Measurements from ENCODE around the gene B3GNT3. TPM values are rescaled to one million over a fixed set of nuclear protein-coding genes. Genes with fewer than 3 reads are reported as not detected.

B3GNT3 gene
- total and polyA plus RNA-seq, 2 of the 13 experiments (the other 11 are each of a cell fraction or from before 2014, with no cell fraction given) = 0.86 to 4.0 TPM

DNA sequence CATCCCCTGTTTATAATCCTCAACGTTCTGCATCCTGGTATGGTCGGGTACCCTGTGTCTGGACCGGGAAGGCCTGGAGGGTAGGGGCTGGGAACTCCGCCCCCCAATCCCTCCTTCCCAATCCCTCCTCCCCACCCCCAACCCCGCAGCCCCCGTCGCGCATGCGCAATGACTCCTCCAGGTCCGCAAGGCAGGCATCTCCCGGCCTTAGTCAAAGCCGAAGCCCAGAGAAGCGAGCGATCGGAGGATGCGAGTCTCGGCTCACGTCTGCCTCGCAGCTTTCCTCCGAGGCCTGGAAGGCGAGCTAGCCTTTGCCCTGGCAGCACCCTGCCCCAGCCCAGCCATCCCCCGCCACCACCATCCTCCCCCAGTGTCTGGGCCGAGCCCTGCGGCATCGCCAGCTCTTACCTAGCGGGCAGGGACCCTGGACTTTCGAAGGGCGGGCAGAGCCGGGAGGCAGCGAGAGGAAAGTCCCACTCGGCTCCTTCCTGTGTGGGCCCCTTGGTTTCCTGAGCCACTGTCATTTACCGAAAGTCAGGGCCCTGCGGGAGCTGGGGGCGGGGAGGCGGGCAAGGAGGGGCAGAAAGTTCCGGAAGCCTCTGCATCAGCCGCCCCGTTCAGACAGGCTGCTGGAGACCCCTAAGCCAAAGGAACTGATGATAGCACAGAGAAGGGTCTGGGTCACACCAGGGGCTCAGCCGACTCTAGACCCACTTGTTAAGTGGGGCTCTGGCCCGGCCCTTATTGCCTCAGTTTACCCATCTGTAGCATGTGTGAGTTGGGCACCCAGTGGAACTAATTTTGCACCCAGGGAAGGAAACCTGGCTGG lies 52.8 kb downstream of the B3GNT3 start, which contains the start of gene JAK3 (continued):
- TF ChIP-seq, protein P1, sequence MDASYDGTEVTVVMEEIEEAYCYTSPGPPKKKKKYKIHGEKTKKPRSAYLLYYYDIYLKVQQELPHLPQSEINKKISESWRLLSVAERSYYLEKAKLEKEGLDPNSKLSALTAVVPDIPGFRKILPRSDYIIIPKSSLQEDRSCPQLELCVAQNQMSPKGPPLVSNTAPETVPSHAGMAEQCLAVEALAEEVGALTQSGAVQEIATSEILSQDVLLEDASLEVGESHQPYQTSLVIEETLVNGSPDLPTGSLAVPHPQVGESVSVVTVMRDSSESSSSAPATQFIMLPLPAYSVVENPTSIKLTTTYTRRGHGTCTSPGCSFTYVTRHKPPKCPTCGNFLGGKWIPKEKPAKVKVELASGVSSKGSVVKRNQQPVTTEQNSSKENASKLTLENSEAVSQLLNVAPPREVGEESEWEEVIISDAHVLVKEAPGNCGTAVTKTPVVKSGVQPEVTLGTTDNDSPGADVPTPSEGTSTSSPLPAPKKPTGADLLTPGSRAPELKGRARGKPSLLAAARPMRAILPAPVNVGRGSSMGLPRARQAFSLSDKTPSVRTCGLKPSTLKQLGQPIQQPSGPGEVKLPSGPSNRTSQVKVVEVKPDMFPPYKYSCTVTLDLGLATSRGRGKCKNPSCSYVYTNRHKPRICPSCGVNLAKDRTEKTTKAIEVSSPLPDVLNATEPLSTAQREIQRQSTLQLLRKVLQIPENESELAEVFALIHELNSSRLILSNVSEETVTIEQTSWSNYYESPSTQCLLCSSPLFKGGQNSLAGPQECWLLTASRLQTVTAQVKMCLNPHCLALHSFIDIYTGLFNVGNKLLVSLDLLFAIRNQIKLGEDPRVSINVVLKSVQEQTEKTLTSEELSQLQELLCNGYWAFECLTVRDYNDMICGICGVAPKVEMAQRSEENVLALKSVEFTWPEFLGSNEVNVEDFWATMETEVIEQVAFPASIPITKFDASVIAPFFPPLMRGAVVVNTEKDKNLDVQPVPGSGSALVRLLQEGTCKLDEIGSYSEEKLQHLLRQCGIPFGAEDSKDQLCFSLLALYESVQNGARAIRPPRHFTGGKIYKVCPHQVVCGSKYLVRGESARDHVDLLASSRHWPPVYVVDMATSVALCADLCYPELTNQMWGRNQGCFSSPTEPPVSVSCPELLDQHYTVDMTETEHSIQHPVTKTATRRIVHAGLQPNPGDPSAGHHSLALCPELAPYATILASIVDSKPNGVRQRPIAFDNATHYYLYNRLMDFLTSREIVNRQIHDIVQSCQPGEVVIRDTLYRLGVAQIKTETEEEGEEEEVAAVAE (CRISPR knock-in tag; IDR thresholded peaks at IDR 0.05; ENCODE audit: borderline replicate concordance) = no peak
- TF ChIP-seq ZNF678 (CRISPR knock-in tag; IDR thresholded peaks at IDR 0.05) (no peak), ZSCAN22 (CRISPR knock-in tag; IDR thresholded peaks at IDR 0.05) (no peak), ZFY (CRISPR knock-in tag; IDR thresholded peaks at IDR 0.05) (peak; percentile 53; the same call in 1 of the 2 replicates), CENPX (CRISPR knock-in tag; IDR thresholded peaks at IDR 0.05) (no peak), YEATS4 (CRISPR knock-in tag; IDR thresholded peaks at IDR 0.05; ENCODE audit: borderline replicate concordance) (peak; percentile 61; the same call in 1 of the 2 replicates), NCOA2 (CRISPR knock-in tag; IDR thresholded peaks at IDR 0.05) (peak; percentile 60), ZNF879 (CRISPR knock-in tag; IDR thresholded peaks at IDR 0.05) (no peak), TBP (CRISPR knock-in tag; IDR thresholded peaks at IDR 0.05) (no peak)
- TF ChIP-seq, protein P2, sequence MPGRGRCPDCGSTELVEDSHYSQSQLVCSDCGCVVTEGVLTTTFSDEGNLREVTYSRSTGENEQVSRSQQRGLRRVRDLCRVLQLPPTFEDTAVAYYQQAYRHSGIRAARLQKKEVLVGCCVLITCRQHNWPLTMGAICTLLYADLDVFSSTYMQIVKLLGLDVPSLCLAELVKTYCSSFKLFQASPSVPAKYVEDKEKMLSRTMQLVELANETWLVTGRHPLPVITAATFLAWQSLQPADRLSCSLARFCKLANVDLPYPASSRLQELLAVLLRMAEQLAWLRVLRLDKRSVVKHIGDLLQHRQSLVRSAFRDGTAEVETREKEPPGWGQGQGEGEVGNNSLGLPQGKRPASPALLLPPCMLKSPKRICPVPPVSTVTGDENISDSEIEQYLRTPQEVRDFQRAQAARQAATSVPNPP (CRISPR knock-in tag; IDR thresholded peaks at IDR 0.05) = no peak
- TF ChIP-seq, protein P3, sequence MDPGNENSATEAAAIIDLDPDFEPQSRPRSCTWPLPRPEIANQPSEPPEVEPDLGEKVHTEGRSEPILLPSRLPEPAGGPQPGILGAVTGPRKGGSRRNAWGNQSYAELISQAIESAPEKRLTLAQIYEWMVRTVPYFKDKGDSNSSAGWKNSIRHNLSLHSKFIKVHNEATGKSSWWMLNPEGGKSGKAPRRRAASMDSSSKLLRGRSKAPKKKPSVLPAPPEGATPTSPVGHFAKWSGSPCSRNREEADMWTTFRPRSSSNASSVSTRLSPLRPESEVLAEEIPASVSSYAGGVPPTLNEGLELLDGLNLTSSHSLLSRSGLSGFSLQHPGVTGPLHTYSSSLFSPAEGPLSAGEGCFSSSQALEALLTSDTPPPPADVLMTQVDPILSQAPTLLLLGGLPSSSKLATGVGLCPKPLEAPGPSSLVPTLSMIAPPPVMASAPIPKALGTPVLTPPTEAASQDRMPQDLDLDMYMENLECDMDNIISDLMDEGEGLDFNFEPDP (CRISPR knock-in tag; conservative IDR thresholded peaks at IDR 0.05) = 0 out of 2 replicates have a peak, but pooled peaks have one; percentile 70
- TF ChIP-seq, protein P4, sequence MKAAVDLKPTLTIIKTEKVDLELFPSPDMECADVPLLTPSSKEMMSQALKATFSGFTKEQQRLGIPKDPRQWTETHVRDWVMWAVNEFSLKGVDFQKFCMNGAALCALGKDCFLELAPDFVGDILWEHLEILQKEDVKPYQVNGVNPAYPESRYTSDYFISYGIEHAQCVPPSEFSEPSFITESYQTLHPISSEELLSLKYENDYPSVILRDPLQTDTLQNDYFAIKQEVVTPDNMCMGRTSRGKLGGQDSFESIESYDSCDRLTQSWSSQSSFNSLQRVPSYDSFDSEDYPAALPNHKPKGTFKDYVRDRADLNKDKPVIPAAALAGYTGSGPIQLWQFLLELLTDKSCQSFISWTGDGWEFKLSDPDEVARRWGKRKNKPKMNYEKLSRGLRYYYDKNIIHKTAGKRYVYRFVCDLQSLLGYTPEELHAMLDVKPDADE (CRISPR knock-in tag; IDR thresholded peaks at IDR 0.05) = no peak
- TF ChIP-seq, protein P5, sequence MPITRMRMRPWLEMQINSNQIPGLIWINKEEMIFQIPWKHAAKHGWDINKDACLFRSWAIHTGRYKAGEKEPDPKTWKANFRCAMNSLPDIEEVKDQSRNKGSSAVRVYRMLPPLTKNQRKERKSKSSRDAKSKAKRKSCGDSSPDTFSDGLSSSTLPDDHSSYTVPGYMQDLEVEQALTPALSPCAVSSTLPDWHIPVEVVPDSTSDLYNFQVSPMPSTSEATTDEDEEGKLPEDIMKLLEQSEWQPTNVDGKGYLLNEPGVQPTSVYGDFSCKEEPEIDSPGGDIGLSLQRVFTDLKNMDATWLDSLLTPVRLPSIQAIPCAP (CRISPR knock-in tag; IDR thresholded peaks at IDR 0.05; ENCODE audit: low read depth) = no peak
- TF ChIP-seq, protein P6, sequence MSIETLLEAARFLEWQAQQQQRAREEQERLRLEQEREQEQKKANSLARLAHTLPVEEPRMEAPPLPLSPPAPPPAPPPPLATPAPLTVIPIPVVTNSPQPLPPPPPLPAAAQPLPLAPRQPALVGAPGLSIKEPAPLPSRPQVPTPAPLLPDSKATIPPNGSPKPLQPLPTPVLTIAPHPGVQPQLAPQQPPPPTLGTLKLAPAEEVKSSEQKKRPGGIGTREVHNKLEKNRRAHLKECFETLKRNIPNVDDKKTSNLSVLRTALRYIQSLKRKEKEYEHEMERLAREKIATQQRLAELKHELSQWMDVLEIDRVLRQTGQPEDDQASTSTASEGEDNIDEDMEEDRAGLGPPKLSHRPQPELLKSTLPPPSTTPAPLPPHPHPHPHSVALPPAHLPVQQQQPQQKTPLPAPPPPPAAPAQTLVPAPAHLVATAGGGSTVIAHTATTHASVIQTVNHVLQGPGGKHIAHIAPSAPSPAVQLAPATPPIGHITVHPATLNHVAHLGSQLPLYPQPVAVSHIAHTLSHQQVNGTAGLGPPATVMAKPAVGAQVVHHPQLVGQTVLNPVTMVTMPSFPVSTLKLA (IDR thresholded peaks at IDR 0.05) = no peak
- TF ChIP-seq, protein P7, sequence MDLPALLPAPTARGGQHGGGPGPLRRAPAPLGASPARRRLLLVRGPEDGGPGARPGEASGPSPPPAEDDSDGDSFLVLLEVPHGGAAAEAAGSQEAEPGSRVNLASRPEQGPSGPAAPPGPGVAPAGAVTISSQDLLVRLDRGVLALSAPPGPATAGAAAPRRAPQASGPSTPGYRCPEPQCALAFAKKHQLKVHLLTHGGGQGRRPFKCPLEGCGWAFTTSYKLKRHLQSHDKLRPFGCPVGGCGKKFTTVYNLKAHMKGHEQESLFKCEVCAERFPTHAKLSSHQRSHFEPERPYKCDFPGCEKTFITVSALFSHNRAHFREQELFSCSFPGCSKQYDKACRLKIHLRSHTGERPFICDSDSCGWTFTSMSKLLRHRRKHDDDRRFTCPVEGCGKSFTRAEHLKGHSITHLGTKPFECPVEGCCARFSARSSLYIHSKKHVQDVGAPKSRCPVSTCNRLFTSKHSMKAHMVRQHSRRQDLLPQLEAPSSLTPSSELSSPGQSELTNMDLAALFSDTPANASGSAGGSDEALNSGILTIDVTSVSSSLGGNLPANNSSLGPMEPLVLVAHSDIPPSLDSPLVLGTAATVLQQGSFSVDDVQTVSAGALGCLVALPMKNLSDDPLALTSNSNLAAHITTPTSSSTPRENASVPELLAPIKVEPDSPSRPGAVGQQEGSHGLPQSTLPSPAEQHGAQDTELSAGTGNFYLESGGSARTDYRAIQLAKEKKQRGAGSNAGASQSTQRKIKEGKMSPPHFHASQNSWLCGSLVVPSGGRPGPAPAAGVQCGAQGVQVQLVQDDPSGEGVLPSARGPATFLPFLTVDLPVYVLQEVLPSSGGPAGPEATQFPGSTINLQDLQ (CRISPR knock-in tag; IDR thresholded peaks at IDR 0.05) = no peak

Data from HepG2 (cell line).